ENCODE measurements around the gene RNF19B. TPM values are rescaled to one million over a fixed set of nuclear protein-coding genes. Genes with fewer than 3 reads are reported as not detected.
"Not testable (repeated sequence)": the region's sequence is repeated elsewhere in the genome, so short reads cannot be mapped to it uniquely, and the experiment has no call there.

The RNF19B gene
- total RNA-seq, 2 donors from 2014 or later, result 10.2 to 10.3 TPM

GRCh38 chr1:32915766-32916706 lies 48.6 kb downstream of the RNF19B start:
- Histone ChIP-seq H3K36me3 (no peaks in the 10 kb centered on the region), H3K27me3 (no peaks in the 10 kb centered on the region), H3K9me3 (no peaks in the 10 kb centered on the region), H3K4me3 (no peak overlapping the region), H3K4me1 (peaks cover 0 to 6% of the 10 kb centered on the region in 2 donors), H3K27ac (no peak overlapping the region)
- TF ChIP-seq CTCF (IDR thresholded peaks at IDR 0.05), result no peak
- no peak for DNase-seq (ENCODE audit: low spot score)

GRCh38 chr1:32910319-32910718 lies 54.3 kb downstream of the RNF19B start:
- Histone ChIP-seq H3K27me3 (no peaks in the 10 kb centered on the region), H3K4me3 (no peak overlapping the region), H3K36me3 (no peaks in the 10 kb centered on the region), H3K4me1 (no peaks in the 10 kb centered on the region), H3K27ac (no peak overlapping the region), H3K9me3 (no peaks in the 10 kb centered on the region)
- no peak for DNase-seq (ENCODE audit: low spot score)
- no peak for TF ChIP-seq CTCF (IDR thresholded peaks at IDR 0.05)

- no peak for DNase-seq (ENCODE audit: low spot score)
- Histone ChIP-seq H3K27me3 (no peaks in the 10 kb centered on the region), H3K36me3 (no peaks in the 10 kb centered on the region), H3K9me3 (no peaks in the 10 kb centered on the region), H3K4me3 (no peak overlapping the region), H3K27ac (no peak overlapping the region), H3K4me1 (no peaks in the 10 kb centered on the region)
- no peak for TF ChIP-seq CTCF (IDR thresholded peaks at IDR 0.05)
Measured at GRCh38 chr1:32907435-32907834, 57.2 kb downstream of the RNF19B start.

GRCh38 chr1:32906654-32907053 lies 58.0 kb downstream of the RNF19B start:
- H3K4me3 ChIP-seq, result no peak overlapping the region
- TF ChIP-seq CTCF (IDR thresholded peaks at IDR 0.05), result no peak

GRCh38 chr1:32905588-32905987 lies 59.0 kb downstream of the RNF19B start:
- not testable (repeated sequence) for H3K9me3 ChIP-seq; H3K27me3 ChIP-seq; H3K27ac ChIP-seq; DNase-seq (ENCODE audit: low spot score); H3K36me3 ChIP-seq; H3K4me1 ChIP-seq; H3K4me3 ChIP-seq

More at GRCh38 chr1:32906654-32907053, 58.0 kb downstream of the RNF19B start:
- Histone ChIP-seq H3K36me3 (no peaks in the 10 kb centered on the region), H3K27ac (no peak overlapping the region), H3K9me3 (no peaks in the 10 kb centered on the region), H3K4me1 (no peaks in the 10 kb centered on the region), H3K27me3 (no peaks in the 10 kb centered on the region)
- DNase-seq (ENCODE audit: low spot score), result no peak

GRCh38 chr1:32904797-32905196 lies 59.8 kb downstream of the RNF19B start:
- no peak for TF ChIP-seq CTCF (IDR thresholded peaks at IDR 0.05)
- H3K36me3 ChIP-seq, result no peaks in the 10 kb centered on the region
- no peak for DNase-seq (ENCODE audit: low spot score)
- H3K9me3 ChIP-seq, result no peaks in the 10 kb centered on the region
- no peak overlapping the region for H3K27ac ChIP-seq
- H3K4me1 ChIP-seq, result peaks cover 0 to 9% of the 10 kb centered on the region in 2 donors
- no peak overlapping the region for H3K4me3 ChIP-seq
- peaks cover 0 to 4% of the 10 kb centered on the region in 2 donors for H3K27me3 ChIP-seq

Measured in right atrium auricular region (tissue), 2 donors.